Measurements from ENCODE around the gene TRAF2.
"Not testable (repeated sequence)": the region's sequence is repeated elsewhere in the genome, so short reads cannot be mapped to it uniquely, and the experiment has no call there.

Gene TRAF2

GRCh38 chr9:136860933-136861873 lies 25.1 kb upstream of the TRAF2 start:
- Histone ChIP-seq H3K36me3 (ENCODE audit: insufficient read depth, low read length) (peaks cover 14% of the 10 kb centered on the region; the same call in 1 of the 2 replicates), H2AFZ (ENCODE audit: low read length, unreplicated experiment) (no peak overlapping the region), H3K4me1 (ENCODE audit: control insufficient read depth, insufficient read depth, low read length, unreplicated experiment) (peaks cover 12% of the 10 kb centered on the region), H3K27me3 (ENCODE audit: insufficient read depth, low read length) (no peaks in the 10 kb centered on the region), H3K79me2 (ENCODE audit: control insufficient read depth, insufficient read depth, low read length, unreplicated experiment) (peaks cover 27% of the 10 kb centered on the region), H3K4me3 (ENCODE audit: low read depth, low read length) (no peak overlapping the region), H3K27ac (ENCODE audit: low read depth, low read length) (no peak overlapping the region)

DNA sequence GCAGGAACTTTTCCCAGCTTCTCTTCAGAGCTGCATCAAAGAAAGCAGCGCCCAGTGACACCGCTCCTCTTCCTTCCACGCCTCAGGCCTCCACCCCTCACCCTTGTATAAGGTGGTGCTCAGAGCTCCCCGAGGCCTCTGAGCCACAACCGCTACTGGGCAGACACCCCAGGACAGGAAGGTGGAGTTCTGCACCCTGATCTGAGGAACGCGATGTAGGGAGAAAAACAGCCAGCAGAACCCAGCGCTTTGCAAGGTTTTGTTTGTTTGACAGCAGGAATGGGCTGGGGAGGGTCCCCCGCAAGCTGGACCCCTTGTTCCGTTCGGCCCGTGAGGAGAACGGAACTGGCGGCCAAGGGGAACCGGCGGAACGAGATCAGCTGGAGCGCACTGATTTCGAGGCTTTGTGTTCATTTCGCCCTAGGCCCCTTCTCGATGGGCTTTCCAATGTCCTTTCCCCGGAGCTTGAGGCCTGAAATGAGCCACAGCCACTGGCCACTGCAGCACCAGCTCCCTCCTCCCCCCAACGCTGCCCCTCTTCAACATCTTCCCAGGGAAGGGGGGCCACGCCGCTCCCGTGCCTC lies 24.4 kb upstream of the TRAF2 start:
- H3K36me3 ChIP-seq (ENCODE audit: insufficient read depth, low read length), result peaks cover 14% of the 10 kb centered on the region; the same call in 1 of the 2 replicates
- H3K79me2 ChIP-seq (ENCODE audit: control insufficient read depth, insufficient read depth, low read length, unreplicated experiment), result peaks cover 29% of the 10 kb centered on the region
- H3K27ac ChIP-seq (ENCODE audit: low read depth, low read length), result no peak overlapping the region
- H3K4me1 ChIP-seq (ENCODE audit: control insufficient read depth, insufficient read depth, low read length, unreplicated experiment), result peaks cover 12% of the 10 kb centered on the region
- no peak overlapping the region for H3K4me3 ChIP-seq (ENCODE audit: low read depth, low read length)
- H2AFZ ChIP-seq (ENCODE audit: low read length, unreplicated experiment), result no peak overlapping the region
- H3K27me3 ChIP-seq (ENCODE audit: insufficient read depth, low read length), result no peaks in the 10 kb centered on the region

- Histone ChIP-seq H3K4me1 (ENCODE audit: control insufficient read depth, insufficient read depth, low read length, unreplicated experiment) (peaks cover 12% of the 10 kb centered on the region), H3K4me3 (ENCODE audit: low read depth, low read length) (no peak overlapping the region), H3K27ac (ENCODE audit: low read depth, low read length) (no peak overlapping the region), H2AFZ (ENCODE audit: low read length, unreplicated experiment) (no peak overlapping the region), H3K79me2 (ENCODE audit: control insufficient read depth, insufficient read depth, low read length, unreplicated experiment) (peaks cover 36% of the 10 kb centered on the region), H3K27me3 (ENCODE audit: insufficient read depth, low read length) (no peaks in the 10 kb centered on the region), H3K36me3 (ENCODE audit: insufficient read depth, low read length) (peaks cover 21% of the 10 kb centered on the region; the same call in 1 of the 2 replicates)
Measured at GRCh38 chr9:136862849-136863622, 23.3 kb upstream of the TRAF2 start.

- H3K79me2 ChIP-seq (ENCODE audit: control insufficient read depth, insufficient read depth, low read length, unreplicated experiment), result peaks cover 36% of the 10 kb centered on the region
- H3K4me1 ChIP-seq (ENCODE audit: control insufficient read depth, insufficient read depth, low read length, unreplicated experiment), result peaks cover 10% of the 10 kb centered on the region
- H2AFZ ChIP-seq (ENCODE audit: low read length, unreplicated experiment), result no peak overlapping the region
- no peaks in the 10 kb centered on the region for H3K27me3 ChIP-seq (ENCODE audit: insufficient read depth, low read length)
- H3K27ac ChIP-seq (ENCODE audit: low read depth, low read length), result no peak overlapping the region
- peaks cover 25% of the 10 kb centered on the region; the same call in 1 of the 2 replicates for H3K36me3 ChIP-seq (ENCODE audit: insufficient read depth, low read length)
- H3K4me3 ChIP-seq (ENCODE audit: low read depth, low read length), result no peak overlapping the region
Measured at GRCh38 chr9:136863623-136864273, 22.6 kb upstream of the TRAF2 start.

GRCh38 chr9:136865041-136865767 lies 21.1 kb upstream of the TRAF2 start:
- no peaks in the 10 kb centered on the region for H3K27me3 ChIP-seq (ENCODE audit: insufficient read depth, low read length)
- H3K4me1 ChIP-seq (ENCODE audit: control insufficient read depth, insufficient read depth, low read length, unreplicated experiment), result no peaks in the 10 kb centered on the region
- H3K36me3 ChIP-seq (ENCODE audit: insufficient read depth, low read length), result peaks cover 25% of the 10 kb centered on the region; the same call in 1 of the 2 replicates
- peak overlapping the region; percentile 88 for H3K4me3 ChIP-seq (ENCODE audit: low read depth, low read length)
- H2AFZ ChIP-seq (ENCODE audit: low read length, unreplicated experiment), result no peak overlapping the region
- peaks cover 36% of the 10 kb centered on the region for H3K79me2 ChIP-seq (ENCODE audit: control insufficient read depth, insufficient read depth, low read length, unreplicated experiment)
- no peak overlapping the region; the same call in 1 of the 2 replicates for H3K27ac ChIP-seq (ENCODE audit: low read depth, low read length)

DNA sequence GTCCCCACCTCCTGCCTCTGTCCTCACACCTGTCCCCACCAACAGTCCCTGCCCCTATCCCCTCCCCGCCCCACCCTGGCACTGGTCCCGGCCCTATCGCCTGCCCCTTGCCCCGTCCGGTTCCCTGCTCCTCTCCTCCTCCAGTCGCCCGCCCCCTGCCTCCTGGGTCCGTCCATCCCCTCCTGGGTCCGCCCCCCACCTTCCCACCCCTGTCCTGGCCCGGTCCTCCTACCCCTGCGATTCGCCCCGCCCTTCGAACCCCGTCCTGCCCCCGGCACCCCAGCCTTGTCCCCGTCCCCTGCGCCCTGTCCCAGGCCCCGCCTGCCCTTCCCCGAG lies 20.6 kb upstream of the TRAF2 start:
- H2AFZ ChIP-seq (ENCODE audit: low read length, unreplicated experiment), result peak overlapping the region; percentile 90
- H3K36me3 ChIP-seq (ENCODE audit: insufficient read depth, low read length), result peaks cover 25% of the 10 kb centered on the region; the same call in 1 of the 2 replicates
- H3K4me3 ChIP-seq (ENCODE audit: low read depth, low read length), result peak overlapping the region; percentile 88
- no peaks in the 10 kb centered on the region for H3K4me1 ChIP-seq (ENCODE audit: control insufficient read depth, insufficient read depth, low read length, unreplicated experiment)
- H3K79me2 ChIP-seq (ENCODE audit: control insufficient read depth, insufficient read depth, low read length, unreplicated experiment), result peaks cover 36% of the 10 kb centered on the region
- no peaks in the 10 kb centered on the region for H3K27me3 ChIP-seq (ENCODE audit: insufficient read depth, low read length)
- peak overlapping the region; percentile 60 for H3K27ac ChIP-seq (ENCODE audit: low read depth, low read length)

DNA sequence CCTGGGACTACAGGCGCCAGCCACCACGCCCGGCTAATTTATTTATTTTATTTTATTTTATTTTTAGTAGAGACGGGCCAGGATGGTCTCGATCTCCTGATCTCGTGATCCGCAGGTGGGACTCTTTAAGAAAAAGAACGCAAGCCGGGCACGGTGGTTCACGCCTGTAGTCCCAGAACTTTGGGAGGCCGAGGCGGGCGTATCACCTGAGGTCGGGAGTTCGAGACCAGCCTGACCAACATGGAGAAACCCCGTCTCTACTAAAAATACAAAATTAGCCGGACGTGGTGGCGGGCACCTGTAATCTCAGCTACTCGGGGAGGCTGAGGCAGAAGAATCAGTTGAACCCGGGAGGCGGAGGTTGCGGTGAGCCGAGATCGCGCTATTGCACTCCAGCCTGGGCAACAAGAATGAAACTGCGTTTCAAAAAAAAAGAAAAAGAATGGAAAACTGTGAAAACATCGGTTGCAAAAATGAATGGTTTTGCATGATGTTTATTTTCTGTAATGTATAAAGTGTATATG lies 19.4 kb upstream of the TRAF2 start:
- H3K27ac ChIP-seq (ENCODE audit: low read depth, low read length), result not testable (repeated sequence)

DNA sequence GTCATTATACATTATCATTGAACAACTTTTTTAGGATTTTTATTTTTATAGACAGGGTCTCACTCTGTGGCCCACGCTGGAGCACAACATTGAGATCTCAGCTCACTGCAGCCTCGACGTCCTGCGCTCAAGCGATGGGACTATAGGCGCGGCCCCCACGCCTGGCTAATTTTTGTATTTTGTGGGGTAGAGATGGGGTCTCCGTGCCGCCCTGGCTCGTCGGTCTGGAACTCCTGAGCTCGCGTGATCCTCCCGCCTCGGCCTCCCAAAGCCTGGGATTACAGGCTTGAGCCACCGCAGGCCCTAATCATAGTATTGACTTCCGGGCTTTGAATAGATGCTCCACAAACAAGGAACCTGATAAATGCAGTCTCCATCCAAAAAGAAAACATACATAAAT lies 18.8 kb upstream of the TRAF2 start:
- no peaks in the 10 kb centered on the region for H3K27me3 ChIP-seq (ENCODE audit: insufficient read depth, low read length)
- no peak overlapping the region for H2AFZ ChIP-seq (ENCODE audit: low read length, unreplicated experiment)
- H3K79me2 ChIP-seq (ENCODE audit: control insufficient read depth, insufficient read depth, low read length, unreplicated experiment), result peaks cover 36% of the 10 kb centered on the region
- H3K36me3 ChIP-seq (ENCODE audit: insufficient read depth, low read length), result peaks cover 20% of the 10 kb centered on the region; the same call in 1 of the 2 replicates
- H3K4me3 ChIP-seq (ENCODE audit: low read depth, low read length), result peak overlapping the region; percentile 88; the same call in 1 of the 2 replicates
- no peak overlapping the region for H3K27ac ChIP-seq (ENCODE audit: low read depth, low read length)
- H3K4me1 ChIP-seq (ENCODE audit: control insufficient read depth, insufficient read depth, low read length, unreplicated experiment), result no peaks in the 10 kb centered on the region

More for the DNA sequence above, 19.4 kb upstream of the TRAF2 start:
- peaks cover 36% of the 10 kb centered on the region for H3K79me2 ChIP-seq (ENCODE audit: control insufficient read depth, insufficient read depth, low read length, unreplicated experiment)
- H3K27me3 ChIP-seq (ENCODE audit: insufficient read depth, low read length); H2AFZ ChIP-seq (ENCODE audit: low read length, unreplicated experiment); H3K4me1 ChIP-seq (ENCODE audit: control insufficient read depth, insufficient read depth, low read length, unreplicated experiment): not testable (repeated sequence)
- H3K36me3 ChIP-seq (ENCODE audit: insufficient read depth, low read length), result peaks cover 25% of the 10 kb centered on the region; the same call in 1 of the 2 replicates
- H3K4me3 ChIP-seq (ENCODE audit: low read depth, low read length), result peak overlapping the region; percentile 88

DNA sequence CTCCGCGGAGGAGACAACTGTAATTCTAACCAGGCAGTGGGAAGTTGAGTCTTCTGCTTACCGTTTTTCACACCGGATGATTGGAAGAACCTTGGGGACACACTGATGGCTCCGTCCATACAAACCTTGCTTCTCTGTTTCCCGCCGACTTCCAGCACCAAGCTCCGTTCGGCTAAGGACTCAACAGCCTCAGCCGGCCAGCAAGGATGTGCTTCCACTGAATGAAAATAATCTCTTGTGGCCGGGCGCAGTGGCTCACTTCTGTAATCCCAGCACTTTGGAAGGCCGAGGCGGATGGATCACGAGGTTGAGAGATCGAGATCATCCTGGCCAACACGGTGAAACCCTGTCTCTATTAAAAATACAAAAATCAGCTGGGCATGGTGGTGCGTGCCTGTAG lies 18.4 kb upstream of the TRAF2 start:
- Histone ChIP-seq H3K27ac (ENCODE audit: low read depth, low read length) (no peak overlapping the region), H3K4me1 (ENCODE audit: control insufficient read depth, insufficient read depth, low read length, unreplicated experiment) (no peaks in the 10 kb centered on the region), H3K4me3 (ENCODE audit: low read depth, low read length) (no peak overlapping the region), H2AFZ (ENCODE audit: low read length, unreplicated experiment) (no peak overlapping the region), H3K36me3 (ENCODE audit: insufficient read depth, low read length) (peaks cover 17% of the 10 kb centered on the region; the same call in 1 of the 2 replicates), H3K79me2 (ENCODE audit: control insufficient read depth, insufficient read depth, low read length, unreplicated experiment) (peaks cover 36% of the 10 kb centered on the region), H3K27me3 (ENCODE audit: insufficient read depth, low read length) (no peaks in the 10 kb centered on the region)

Measured in ACC112 (cell line).